Testis (tissue), 2 donors: ENCODE results near the gene PNPLA1.

Experiments
- CTCF ChIP-seq, 3 experiments: fragments of 450-650 bp in 2 of 3; fragments of 200-600 bp in 1 of 3; sonication (generic) in 1 of 3; IDR thresholded peaks; one replicate each; pipeline ENCODE4 v1.5.1; 2016 to 2019; ENCODE audit warnings: antibody characterized with exemption in 3 of 3, mild to moderate bottlenecking in 2 of 3, moderate library complexity in 1 of 3
- POLR2A ChIP-seq: fragments of 450-650 bp; IDR thresholded peaks from one replicate; pipeline ENCODE4 v1.6.1; 2017; ENCODE audit warnings: antibody characterized with exemption, mild to moderate bottlenecking, moderate library complexity

GRCh38 chr6:36243562-36244212, 26.2 kb upstream of the PNPLA1 start:
- TF ChIP-seq POLR2A: no peak
- no peak for TF ChIP-seq CTCF (IDR thresholded peaks at IDR 0.05)
